GM21723 (cell line): Measurements from ENCODE around the gene SYNJ2.

Source experiments
- ATAC-seq: cut with Tn5 transposase; IDR thresholded peaks from one replicate; pipeline ENCODE4 v1.9.1; 2021; ENCODE audit warnings: mild to moderate bottlenecking, moderate library complexity; ENCODE audit not compliant: unreplicated experiment

The SYNJ2 gene

DNA sequence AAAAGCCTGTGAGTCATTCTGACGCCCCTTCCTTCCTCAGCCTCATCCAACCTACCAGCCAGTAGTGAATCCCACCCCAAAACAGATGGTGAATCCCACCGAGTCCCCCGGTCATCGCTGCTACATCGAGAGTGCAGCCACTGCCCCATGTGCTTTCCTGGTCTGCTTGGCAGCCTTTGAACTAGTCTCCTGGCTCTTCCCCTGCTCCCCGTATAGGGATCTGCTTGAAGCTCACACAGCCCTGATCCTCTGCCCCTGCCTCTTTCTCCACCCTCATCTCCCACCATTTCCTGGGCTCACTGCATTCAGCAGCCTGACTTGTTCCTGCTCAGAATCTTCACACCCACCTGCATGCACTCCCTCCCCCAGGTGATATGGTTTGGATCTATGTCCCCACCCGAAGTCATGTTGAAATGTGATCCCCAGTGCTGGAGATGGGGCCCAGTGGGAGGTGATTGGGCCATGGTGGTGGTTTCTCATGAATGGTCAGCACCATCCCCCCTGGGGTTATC is 14.6 kb downstream of the SYNJ2 start:
- no peak for ATAC-seq

DNA sequence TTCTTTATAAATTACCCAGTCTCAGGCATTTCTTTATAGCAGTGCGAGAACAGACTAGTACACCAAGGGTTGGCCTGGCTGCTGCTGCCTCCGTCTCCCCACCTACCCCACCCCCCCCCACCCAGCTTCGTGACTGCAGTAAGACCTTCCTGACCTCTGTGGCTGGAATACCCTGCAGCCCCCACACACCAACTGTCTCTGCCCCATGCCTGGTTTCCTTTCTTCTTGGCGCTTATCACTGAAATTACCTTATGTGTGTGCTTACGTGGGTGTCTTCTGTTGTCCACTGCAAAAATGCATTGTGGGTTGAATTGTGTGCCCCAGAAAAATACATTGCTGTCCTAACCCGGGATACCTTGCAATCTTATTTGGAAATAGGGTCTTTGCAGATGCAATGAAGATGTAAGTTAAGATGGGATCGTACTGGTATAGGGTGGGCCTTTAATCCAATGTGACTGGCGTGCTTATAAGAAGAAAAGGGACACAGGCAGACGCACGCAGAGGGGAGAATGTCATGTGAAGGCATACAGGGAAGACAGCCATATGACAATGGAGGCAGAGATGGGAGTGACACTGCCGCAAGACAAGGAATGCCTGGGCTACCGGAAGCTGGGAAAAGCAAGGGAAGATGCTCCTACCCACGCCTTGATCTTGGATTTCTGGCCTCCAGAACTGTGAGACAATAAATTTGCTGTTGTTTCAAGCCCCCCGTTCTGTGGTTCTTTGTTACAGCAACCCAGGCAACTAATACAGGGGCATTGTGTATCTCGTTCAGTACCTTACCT is 15.4 kb downstream of the SYNJ2 start:
- ATAC-seq, result no peak

DNA sequence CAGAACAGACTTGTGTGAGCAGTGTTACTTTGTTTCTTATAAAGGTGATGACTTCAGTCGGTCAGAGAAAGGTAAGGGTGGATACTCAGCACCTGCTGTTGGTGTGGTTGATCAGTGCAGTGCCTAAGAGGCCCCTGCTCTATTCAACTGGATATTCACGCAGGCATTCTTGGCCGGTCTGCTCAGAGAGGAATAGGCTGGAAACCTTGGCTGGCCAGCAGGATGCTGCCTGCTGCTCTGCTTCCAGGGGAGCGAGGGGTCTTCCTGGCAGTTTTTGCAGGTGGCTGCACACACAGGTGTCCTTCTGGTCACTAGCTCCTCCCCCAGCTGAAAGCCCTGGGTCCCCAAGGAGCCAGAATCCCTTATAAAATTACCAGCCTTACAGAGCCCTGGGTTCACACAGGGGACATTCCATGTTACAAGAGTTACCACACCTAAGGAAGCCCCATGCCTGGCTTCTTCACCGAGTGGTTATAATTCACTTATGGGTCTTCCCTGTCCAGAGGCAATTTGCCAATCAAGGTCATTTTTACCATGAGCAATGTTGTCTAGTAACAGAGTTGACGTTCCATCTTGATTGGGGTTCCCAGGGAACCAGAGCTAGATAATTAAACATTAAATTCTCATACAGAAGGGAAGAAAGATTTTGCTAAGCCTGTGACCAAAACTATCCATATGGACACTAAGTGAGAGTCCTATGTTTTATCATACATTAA is 16.4 kb downstream of the SYNJ2 start:
- ATAC-seq, result no peak

DNA sequence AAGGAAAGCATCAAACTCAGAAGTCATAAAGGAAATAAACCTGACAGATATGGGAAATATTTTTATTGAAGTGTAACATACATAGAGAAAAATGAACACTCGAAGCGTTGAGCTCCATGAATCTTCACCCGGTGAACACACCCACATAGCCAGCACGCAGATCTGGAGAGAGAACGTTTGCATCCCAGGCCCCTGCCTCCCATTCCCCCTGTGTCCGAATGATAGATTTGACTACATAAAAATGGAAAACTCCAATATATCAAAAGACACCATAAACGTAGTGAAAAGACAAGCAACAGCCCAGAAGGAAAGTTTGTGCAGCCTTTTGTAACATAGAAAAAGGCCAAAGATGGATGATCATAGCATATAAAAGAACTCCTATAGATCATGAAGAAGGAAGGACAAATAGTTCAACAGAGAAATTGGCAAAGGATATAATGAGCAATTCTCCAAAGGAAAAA is 17.1 kb downstream of the SYNJ2 start:
- no peak for ATAC-seq

DNA sequence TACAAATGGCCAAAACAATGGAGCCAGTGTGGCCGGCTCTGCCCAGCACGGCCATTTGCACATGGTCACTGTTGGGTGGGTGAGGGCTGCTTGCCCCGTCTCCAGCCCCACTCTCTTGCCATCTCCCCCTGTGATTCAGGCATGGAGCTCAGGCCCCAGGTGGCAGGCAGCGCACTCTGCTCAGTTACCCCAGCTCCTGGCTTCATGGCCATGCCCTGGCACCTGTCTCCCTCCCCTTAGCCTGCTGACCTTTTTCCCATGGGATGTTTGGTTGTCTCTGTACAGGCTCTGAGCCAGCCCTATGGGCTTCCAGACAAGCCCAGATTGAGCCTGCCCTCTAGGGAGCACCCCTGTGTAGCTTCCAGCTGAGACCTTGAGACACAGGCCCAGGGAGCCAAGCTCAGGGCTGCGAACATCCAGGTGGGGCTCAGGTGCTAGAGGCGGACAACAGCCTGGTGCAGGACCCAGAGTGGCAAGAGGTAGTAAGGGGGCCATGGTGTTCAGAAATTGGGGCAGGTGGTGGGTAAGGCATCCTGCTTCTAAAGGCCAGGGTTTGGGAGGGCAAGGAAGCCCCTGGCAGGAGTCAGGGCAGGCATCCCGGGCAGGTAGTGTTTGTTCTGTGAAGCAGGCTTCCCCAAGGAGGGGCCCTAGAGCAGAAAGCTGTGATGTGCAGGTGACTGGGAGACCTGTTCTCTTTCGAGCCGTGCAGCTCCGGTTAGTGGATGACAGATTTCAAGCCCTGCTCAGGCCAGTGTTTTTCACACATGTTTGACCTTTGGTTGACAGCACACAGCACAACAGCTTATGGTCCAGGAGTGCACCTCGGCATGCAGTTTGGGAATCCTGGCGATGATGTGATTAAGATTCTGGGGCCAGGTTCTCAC is 17.7 kb downstream of the SYNJ2 start:
- ATAC-seq, result no peak

DNA sequence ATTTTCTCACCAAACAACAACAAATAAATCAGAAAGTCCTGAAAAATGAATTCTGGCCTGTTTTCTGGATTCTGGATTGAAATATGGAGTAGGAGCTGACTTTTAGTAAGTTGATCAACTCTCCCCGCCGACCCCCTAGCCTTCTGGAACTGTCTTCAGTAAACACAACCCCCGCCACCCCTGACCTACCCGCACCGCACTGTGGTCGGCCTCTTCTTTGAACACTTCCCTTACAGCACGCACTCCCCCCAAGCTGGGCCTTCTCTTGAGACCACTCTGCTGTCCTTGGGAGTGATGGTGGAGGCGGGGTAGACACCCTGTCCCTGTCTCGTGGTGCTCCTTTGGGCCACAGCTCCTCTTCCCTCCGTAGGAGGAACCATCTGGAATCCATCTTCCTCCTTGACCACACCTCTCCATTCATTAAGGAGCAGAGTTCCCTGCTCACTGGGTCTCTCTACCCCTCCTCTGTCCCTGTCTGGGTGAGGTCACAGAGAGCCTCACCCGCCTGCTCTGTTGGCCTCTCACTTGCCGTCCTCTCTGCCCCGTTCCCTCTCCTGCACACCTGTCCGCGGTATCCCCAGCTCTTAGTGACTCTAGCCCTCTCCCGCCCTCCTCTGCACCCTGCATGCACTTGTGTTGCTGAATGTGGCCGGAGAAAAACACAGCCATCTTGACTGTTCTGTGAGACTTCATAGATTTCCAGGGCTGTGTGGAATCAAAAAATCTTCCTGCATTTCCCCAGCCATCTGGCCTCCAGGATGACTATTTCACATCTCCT is 19.1 kb downstream of the SYNJ2 start:
- ATAC-seq, result no peak

DNA sequence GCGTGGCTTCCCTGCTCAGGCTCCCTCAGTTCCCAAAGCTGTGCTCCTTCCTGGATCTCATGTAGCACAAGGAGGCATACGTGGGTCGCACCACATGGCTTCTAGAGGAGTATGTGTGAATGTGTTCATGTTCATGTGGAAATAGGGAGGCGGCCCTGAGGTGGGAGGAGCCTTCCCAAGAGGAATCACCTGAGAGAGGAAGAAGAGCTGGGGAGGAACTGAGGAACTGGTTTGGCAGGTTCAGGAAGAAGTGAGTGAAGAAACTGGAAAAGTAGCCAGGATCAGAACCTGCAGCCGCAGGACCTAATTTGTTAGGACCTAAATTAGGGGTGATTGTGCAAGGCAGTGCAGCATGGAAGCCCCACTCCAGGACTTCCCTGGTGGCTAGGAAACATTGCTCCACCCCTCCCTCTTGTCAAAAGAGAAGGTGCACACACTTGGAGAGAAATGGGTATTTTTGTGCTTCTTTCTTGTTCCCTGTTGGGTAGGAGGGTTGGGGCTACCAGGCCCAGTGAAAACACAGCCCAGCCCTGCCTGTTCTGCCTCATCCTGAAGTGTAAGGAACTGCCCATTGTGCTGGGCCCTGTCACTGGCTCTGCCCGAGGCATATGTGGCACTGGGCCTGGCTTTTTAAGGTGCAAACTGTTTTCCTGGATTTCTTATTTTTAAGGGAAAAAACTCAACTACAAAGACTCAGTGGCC is 20.7 kb downstream of the SYNJ2 start:
- ATAC-seq, result no peak

DNA sequence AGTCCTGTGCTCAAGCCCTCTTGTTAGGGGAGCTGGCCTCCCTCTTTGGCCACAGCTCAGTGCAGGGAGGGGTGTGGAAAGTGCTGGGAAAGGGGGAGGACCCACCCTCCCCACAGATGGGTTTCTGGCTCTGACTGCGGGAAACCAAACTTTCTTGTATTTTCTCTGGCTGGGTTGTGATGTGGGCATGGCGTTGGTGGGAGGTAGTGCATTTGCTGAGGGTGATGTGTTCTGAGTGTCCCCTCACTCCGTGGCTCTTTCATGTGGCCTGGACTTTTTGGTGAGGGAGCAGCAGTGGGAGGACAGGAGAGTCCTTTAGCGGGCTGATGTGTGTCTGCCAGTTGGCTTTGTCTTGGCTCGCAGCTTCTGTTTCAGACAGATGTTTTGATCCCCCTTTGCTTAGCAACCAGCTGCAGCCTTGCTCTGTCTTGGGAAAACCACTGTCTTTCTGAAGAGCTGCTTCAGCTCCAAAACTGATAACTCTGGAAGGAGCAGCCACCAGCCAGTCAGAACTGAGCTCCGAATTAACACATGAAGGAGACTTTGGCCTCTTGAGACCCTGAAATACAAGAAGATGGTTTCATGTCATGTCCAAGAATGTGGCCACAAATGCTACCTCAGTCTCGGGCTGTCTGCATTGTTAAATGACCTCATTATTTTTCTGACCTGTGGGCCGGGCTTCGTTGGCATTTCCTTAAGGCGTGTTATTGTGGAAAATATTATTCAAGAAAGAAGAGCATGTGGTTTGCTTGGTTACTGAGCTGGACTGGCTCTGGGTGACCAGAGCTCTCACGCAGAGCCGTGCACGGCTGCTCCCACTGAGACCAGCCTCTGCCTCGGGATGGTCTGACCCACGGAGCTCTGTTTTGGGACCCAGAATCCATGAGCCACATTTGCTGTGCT is 21.5 kb downstream of the SYNJ2 start:
- no peak for ATAC-seq

DNA sequence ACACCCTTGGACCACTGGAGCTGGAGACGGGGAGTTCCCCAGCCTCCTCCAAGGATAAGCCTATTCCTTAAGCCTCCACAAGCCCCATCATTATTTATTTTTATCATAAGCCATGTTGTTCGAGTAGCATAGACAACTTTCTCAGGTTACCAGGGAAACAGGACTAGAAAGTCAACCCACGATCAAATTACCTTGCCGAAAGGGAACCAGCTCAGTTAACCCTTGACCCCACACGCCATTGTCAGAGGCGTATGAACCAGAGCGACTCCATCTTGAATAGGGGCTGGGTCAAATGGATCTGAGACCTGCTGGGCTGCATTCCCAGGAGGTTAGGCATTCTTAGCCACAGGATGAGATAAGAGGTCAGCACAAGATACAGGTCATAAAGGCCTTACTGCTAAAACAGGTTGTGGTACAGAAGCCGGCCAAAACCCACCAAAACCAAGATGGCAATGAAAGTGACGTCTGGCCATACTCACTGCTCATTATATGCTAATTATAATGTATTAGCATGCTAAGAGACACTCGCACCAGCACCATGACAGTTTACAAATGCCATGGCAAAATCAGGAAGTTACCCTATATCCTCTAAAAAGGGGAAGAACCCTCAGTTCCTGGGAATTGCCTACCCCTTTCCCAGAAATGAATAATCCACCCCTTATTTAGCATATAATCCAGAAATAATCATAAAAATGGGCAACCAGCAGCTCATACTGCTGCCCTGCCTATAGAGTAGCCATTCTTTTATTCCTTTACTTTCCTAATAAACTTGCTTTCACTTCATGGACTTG is 22.4 kb downstream of the SYNJ2 start:
- no peak for ATAC-seq

DNA sequence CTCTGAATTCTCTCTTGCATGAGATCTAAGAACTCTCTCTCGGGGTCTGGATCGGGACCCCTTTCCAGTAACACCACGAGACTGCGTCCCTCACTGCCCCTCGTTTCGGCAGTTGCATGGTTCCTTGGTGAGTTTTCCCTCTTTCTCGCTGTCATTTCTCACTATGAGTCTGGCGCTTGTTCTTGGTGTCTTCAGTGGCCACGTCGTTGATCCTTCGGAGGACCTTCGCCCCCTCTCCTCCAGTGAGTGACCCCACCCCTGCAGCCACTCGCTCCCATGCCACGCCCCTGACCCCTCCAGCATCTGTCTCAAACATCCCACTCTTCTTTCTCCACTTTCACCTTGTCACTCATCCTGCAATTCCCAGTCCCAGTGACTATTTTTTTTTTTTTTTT is 23.0 kb downstream of the SYNJ2 start:
- no peak for ATAC-seq

DNA sequence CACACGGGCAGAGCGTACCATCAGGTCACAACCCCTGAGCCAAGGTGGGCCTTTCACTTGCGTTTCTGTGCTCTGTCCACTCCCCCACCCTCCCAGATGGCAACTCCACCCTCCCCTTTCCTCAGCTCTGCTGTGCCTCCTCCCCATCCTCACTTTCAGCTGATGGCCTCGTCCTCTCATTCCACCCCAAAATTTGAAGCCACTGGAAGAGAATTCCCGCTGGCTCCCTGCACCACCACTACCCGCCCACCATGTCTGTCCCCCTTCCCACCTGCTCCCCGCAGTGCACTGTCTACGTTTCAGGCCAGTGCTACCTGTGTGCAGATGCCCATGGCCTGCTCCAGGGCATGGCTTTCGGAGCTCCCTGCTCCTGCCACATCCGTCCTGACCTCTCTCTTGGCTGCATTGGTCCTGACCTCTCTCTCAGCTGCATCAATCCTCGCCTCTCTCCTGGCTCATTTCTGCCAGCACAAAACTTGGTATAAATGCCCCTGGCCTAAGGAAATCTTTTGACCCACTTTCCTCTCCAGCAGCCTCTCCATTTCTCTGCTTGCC is 24.0 kb downstream of the SYNJ2 start:
- ATAC-seq, result no peak

DNA sequence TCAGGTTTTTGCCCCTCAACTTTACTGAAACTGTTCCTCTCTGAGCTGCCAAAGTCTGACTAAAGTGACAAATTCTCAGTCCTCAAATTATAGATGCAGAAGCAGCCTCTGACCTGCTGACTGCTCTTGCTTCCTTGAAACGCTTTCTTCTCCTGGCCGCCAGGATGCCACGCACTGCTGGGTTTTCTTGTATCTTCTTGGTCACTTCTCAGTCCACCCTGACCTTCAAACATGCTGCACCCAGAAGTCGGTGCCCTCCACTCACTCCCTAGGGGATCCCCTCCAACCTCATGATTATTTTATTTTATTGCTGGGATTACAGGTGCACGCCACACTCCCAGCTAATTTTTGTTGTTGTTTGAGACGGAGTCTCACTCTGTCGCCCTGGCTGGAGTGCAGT is 24.7 kb downstream of the SYNJ2 start:
- ATAC-seq, result no peak

DNA sequence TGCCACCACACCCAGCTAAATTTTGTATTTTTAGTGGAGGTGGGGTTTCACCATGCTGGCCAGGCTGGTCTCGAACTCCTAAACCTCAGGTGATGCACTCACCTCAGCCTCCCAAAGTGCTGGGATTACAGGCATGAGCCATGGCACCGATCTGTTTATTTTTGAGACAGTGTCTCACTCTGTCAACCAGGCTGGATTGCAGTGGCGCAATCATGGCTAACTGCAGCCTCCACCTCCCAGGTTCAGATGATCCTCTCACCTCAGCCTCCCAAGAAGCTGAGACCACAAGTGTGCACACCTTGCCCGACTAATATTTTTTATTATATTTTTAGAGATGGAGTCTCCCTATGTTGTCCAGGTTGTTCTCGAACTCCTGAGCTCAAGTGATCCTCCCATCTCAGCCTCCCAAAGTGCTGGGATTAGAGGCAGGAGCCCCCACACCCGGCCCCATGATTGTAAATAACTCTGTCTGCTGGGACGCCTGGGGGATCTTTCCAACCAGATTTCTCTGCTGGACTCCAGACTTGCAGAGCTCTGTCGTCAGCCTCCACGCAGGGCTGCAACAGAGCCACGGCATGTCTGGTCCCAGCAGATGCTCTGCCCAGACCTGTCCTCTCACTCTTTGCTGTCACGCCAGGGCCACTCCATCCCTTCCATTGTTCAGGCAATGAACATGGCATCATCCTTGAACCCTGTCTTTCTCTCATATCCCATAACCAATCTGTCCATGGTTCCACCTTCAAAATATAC is 25.3 kb downstream of the SYNJ2 start:
- no peak for ATAC-seq

DNA sequence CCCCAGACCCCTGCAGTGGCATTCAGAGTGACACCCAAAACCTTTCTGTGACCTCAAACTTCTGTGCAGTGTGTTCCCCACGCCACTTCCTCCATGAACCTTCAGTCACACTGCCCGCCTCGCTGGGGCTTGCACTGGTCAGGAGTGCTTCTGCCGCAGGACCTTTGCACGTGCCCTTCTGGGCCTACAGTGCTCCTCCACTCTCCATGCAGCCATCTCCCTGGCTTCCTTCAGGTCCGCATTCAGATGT is 27.1 kb downstream of the SYNJ2 start:
- no peak for ATAC-seq

DNA sequence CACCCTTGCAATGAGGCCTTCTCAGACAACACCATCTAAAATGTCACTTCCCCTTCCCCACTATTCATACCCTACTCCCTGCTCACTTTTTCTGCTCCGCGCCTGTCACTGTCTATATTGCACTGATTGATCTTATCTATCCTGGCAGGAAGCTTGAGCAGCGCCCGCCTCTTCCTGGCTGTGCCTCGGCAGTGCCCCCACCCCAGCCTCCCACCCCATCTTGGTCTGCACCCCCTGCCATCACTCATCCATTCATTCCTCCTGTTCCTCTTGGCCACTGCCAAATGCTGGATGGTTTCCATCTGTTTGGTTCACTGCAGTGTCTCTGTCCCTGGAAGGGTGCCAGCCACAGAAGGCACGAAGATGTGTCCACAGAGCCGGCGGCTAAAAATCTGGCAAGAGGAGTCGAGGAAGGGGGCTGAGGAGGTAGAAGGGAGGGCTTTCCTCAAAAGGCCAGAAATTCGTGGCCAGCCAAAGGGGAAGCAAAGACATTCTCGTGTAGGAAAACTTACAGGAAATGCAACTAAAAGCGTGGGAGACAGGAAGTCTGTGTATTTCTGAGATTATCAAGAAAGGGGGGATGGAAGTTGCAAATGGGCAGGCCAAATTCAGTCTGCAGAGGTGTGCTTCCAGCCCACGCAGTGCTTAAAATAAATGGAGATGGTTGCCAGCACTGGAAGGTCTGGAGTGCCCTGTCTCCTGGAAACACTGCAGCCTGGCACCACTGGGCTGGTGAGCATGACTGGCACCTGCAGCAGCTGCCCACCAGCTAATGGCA is 27.6 kb downstream of the SYNJ2 start:
- ATAC-seq, result no peak

DNA sequence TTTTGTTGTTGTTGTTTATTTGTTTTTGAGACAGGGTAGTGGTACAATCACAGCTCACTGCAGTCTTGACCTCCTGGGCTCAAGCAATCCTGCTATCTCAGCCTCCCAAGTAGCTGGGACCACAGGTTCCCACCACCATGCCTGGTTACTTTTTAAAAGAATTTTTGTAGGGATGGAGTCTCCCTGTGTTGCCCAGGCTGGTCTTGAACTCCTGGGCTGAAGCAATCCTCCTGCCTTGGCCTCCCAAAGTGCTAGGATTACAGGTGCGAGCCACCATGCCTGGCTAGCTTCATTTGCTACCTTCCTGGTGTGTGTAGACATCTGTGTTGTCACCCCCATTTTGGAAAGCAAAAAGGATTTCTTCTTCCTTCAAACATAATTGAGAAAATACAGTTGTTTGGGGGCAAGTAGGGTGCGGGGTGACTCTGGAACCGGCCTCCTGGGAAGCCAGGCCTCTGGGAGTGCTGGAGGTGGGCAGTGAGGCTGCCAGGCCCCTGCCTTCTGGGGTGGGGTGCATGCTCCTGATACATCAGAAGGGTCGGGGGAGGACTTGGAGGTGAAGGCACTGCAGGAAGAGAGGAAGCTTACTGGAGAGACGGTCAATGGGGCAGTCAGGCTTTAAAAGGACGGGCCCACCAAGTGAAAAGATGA is 28.4 kb downstream of the SYNJ2 start:
- ATAC-seq, result no peak
